OCI-LY1 (cell line): Measurements from ENCODE around the gene RAD51B.

Experiments used
- H2AFZ ChIP-seq: fragments of 200-600 bp; sonication (generic), shearing (Covaris generic); 2 replicates; pipeline ENCODE4 v1.6.0; 2014; ENCODE audit warnings: antibody characterized with exemption, mild to moderate bottlenecking, low read length
- H3F3A ChIP-seq: fragments of 200-600 bp; sonication (generic), shearing (Covaris generic); 2 replicates; pipeline ENCODE4 v1.6.0; 2014; ENCODE audit warnings: mild to moderate bottlenecking, antibody characterized with exemption, low read length, moderate library complexity; ENCODE audit not compliant: insufficient read depth
- H3K27ac ChIP-seq: fragments of 200-600 bp; sonication (generic); 2 replicates; pipeline ENCODE4 v1.5.1; 2014; ENCODE audit warnings: low read length, mixed run types, mild to moderate bottlenecking, low read depth; ENCODE audit not compliant: poor library complexity, severe bottlenecking
- H3K27me3 ChIP-seq: fragments of 200-600 bp; sonication (generic); 2 replicates; pipeline ENCODE4 v1.6.0; 2014; ENCODE audit warnings: antibody characterized with exemption, mild to moderate bottlenecking, low read length, moderate library complexity; ENCODE audit not compliant: insufficient read depth
- H3K36me3 ChIP-seq: fragments of 200-600 bp; sonication (generic); 2 replicates; pipeline ENCODE4 v1.6.1; 2014; ENCODE audit warnings: mild to moderate bottlenecking, antibody characterized with exemption, low read length, moderate library complexity, mixed read lengths; ENCODE audit not compliant: insufficient read depth
- H3K4me1 ChIP-seq: fragments of 200-600 bp; sonication (generic); 2 replicates; pipeline ENCODE4 v1.5.1; 2014; ENCODE audit warnings: mild to moderate bottlenecking, low read length, moderate library complexity; ENCODE audit not compliant: insufficient read depth, severe bottlenecking
- H3K4me2 ChIP-seq: fragments of 200-600 bp; sonication (generic), shearing (Covaris generic); 2 replicates; pipeline ENCODE4 v1.6.1; 2014; ENCODE audit warnings: low read length
- H3K4me3 ChIP-seq: fragments of 200-600 bp; sonication (generic); 2 replicates; pipeline ENCODE4 v1.5.1; 2014; ENCODE audit warnings: low read length, low read depth, mild to moderate bottlenecking, mixed read lengths; ENCODE audit not compliant: poor library complexity, severe bottlenecking
- H3K79me2 ChIP-seq: fragments of 200-600 bp; shearing (Covaris generic); 2 replicates; pipeline ENCODE4 v1.6.1; 2016; ENCODE audit warnings: mixed run types, low read length, mixed read lengths; ENCODE audit not compliant: insufficient read depth
- H3K9ac ChIP-seq: fragments of 200-600 bp; sonication (generic), shearing (Covaris generic); 2 replicates; pipeline ENCODE4 v1.6.1; 2014; ENCODE audit warnings: mild to moderate bottlenecking, low read length, mixed read lengths
- H3K9me2 ChIP-seq: fragments of 200-600 bp; sonication (generic), shearing (Covaris generic); 2 replicates; pipeline ENCODE4 v1.6.1; 2014; ENCODE audit warnings: low read depth, mild to moderate bottlenecking, low read length, mixed read lengths
- H3K9me3 ChIP-seq: fragments of 200-600 bp; shearing (Covaris generic); 2 replicates; pipeline ENCODE4 v1.6.1; 2014; ENCODE audit warnings: low read length, mixed read lengths
- H4K20me1 ChIP-seq: fragments of 200-600 bp; sonication (generic), shearing (Covaris generic); 2 replicates; pipeline ENCODE4 v1.6.0; 2016; ENCODE audit warnings: mild to moderate bottlenecking, low read length; ENCODE audit not compliant: insufficient read depth
- CTCF ChIP-seq: fragments of 200-600 bp; sonication (generic), shearing (Covaris generic); IDR thresholded peaks from 2 replicates; pipeline ENCODE4 v1.5.1; 2017; ENCODE audit warnings: mild to moderate bottlenecking, antibody characterized with exemption, low read length, moderate library complexity, mixed read lengths
- EZH2 ChIP-seq: fragments of 200-600 bp; sonication (generic), shearing (Covaris generic); IDR thresholded peaks from 2 replicates; pipeline ENCODE4 v1.8.0; 2017; ENCODE audit warnings: borderline replicate concordance, mixed run types, mild to moderate bottlenecking, antibody characterized with exemption, low read length, moderate library complexity, mixed read lengths

Gene RAD51B

GRCh38 chr14:68616221-68616902 is 796.8 kb downstream of the RAD51B start:
- H2AFZ ChIP-seq, result no peak overlapping the region

GRCh38 chr14:68619790-68620574 is 800.4 kb downstream of the RAD51B start:
- Histone ChIP-seq H3K9me2 (no peaks in the 10 kb centered on the region), H3K27ac (no peak overlapping the region), H3K9me3 (peaks cover 24% of the 10 kb centered on the region), H3K27me3 (no peaks in the 10 kb centered on the region), H3K36me3 (no peaks in the 10 kb centered on the region), H3K4me1 (peaks cover 8% of the 10 kb centered on the region), H3K79me2 (no peaks in the 10 kb centered on the region), H3K4me2 (no peak overlapping the region), H2AFZ (no peak overlapping the region), H3F3A (no peaks in the 10 kb centered on the region), H3K4me3 (no peak overlapping the region), H4K20me1 (no peaks in the 10 kb centered on the region), H3K9ac (no peak overlapping the region)
- TF ChIP-seq EZH2, result no peak
- no peak for TF ChIP-seq CTCF

More at GRCh38 chr14:68616221-68616902, 796.8 kb downstream of the RAD51B start:
- Histone ChIP-seq H4K20me1 (no peaks in the 10 kb centered on the region), H3K9me2 (no peaks in the 10 kb centered on the region), H3K79me2 (no peaks in the 10 kb centered on the region), H3K4me1 (no peaks in the 10 kb centered on the region), H3K9me3 (peaks cover 33% of the 10 kb centered on the region), H3K4me3 (no peak overlapping the region), H3K9ac (no peak overlapping the region), H3K27me3 (no peaks in the 10 kb centered on the region), H3F3A (no peaks in the 10 kb centered on the region), H3K4me2 (no peak overlapping the region), H3K27ac (no peak overlapping the region), H3K36me3 (no peaks in the 10 kb centered on the region)
- TF ChIP-seq EZH2 (no peak), CTCF (no peak)

- peaks cover 18% of the 10 kb centered on the region for H3K9me3 ChIP-seq
- TF ChIP-seq CTCF, result no peak
- TF ChIP-seq EZH2, result no peak
- no peaks in the 10 kb centered on the region for H3F3A ChIP-seq
Measured at GRCh38 chr14:68621400-68622365, 802.1 kb downstream of the RAD51B start.

More at GRCh38 chr14:68621400-68622365, 802.1 kb downstream of the RAD51B start:
- Histone ChIP-seq H3K27ac (no peak overlapping the region), H4K20me1 (no peaks in the 10 kb centered on the region), H3K4me3 (no peak overlapping the region), H3K27me3 (0 out of 2 replicates have a peak, but pooled peaks cover 4% of the 10 kb centered on the region), H3K4me1 (peaks cover 8% of the 10 kb centered on the region), H3K9ac (no peak overlapping the region), H3K79me2 (no peaks in the 10 kb centered on the region), H3K9me2 (no peaks in the 10 kb centered on the region), H2AFZ (no peak overlapping the region), H3K4me2 (no peak overlapping the region), H3K36me3 (no peaks in the 10 kb centered on the region; the same call in 1 of the 2 replicates)
